ENCODE data around the gene RAB10. TPM values are rescaled to one million over a fixed set of nuclear protein-coding genes. Genes with fewer than 3 reads are reported as not detected.
A peak's percentile ranks its signal among the peaks of the same experiment; 100 is the strongest.

RAB10 gene
- polyA plus RNA-seq, 3 donors from 2014 or later: 69.9 to 85.2 (median 80.5) TPM

DNA sequence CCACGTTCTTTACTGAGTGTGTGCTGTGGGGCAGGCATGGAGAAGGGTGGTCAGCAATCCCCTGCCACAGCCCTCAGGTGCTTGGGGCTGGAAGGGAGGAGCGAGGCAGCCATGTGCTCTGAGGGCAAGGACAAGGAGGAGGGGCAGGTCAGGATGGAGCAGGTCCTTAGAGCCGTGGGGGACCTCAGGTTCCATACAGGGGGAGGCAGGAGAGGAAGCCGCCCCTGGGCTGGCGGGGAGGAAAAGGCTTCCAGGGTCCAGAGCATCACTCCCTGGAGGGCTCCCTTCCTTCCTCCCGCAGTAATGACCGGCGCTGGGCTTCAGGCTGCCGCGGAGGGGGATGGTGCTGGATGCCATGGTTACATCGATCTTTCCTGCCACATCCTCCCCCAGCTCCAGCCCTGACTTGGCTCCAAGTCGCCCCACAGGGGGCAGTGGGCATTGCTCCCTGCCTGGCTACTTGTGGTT lies 145.6 kb downstream of the RAB10 start:
- Mint-ChIP-seq H3K36me3 (no peaks in the 10 kb centered on the region), H3K27me3 (ENCODE audit: low read depth in 3 of 3) (peaks cover 16 to 22% (median 16%) of the 10 kb centered on the region in 3 donors), H3K4me3 (peak overlapping the region; percentile 44 to 72 (median 57)), H3K27ac (no peak overlapping the region), H3K4me1 (peaks cover 16 to 22% of the 10 kb centered on the region in 2 donors), H3K9me3 (no peaks in the 10 kb centered on the region)
- DNase-seq: no peak

GRCh38 chr2:26182441-26182840 lies 148.6 kb downstream of the RAB10 start:
- no peak for DNase-seq
- peaks cover 8 to 15% (median 13%) of the 10 kb centered on the region in 3 donors for H3K27me3 Mint-ChIP-seq (ENCODE audit: low read depth in 3 of 3)
- no peak overlapping the region for H3K27ac Mint-ChIP-seq
- peaks cover 22 to 26% of the 10 kb centered on the region in 2 donors for H3K4me1 Mint-ChIP-seq
- H3K36me3 Mint-ChIP-seq: no peaks in the 10 kb centered on the region
- no peak overlapping the region for H3K4me3 Mint-ChIP-seq
- H3K9me3 Mint-ChIP-seq: no peaks in the 10 kb centered on the region

DNA sequence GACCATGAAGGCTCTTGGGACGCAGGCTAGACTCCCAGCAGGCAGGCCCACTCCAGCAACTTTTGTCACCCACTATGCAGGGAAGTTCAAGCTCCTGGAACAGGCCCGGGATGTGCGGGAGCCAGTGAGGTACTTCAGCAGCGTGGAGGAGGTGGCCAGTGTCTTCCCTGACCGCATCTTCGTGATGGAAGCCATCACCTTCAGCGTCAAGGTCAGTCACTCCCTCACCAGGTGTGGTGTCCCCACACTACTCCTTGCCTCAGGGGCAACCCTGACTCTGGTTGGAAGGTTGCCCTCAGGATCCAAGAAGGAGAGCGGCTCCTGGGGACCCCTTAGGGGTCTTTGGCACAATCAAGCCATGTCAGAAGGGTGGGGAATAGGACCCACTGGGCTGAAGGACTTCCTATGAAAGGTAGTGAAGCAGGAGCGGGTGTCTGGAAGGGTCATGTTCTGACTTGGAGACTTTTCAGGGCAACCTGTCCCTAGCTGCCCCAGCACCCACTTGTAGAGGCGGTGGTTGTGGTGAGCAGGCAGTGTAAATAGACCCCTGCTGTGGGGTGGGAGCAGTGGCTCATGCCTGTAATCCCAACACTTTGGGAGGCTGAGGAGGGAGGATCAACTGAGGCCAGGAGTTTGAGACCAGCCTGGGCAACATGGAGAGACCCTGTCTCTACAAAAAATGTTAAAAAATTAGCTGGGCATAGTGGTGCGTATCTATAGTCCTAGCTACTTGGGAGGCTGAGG lies 149.2 kb downstream of the RAB10 start:
- Mint-ChIP-seq H3K9me3 (no peaks in the 10 kb centered on the region), H3K27ac (peak overlapping the region in 2 of 6 donors; percentile 40 to 48), H3K36me3 (no peaks in the 10 kb centered on the region)

DNA sequence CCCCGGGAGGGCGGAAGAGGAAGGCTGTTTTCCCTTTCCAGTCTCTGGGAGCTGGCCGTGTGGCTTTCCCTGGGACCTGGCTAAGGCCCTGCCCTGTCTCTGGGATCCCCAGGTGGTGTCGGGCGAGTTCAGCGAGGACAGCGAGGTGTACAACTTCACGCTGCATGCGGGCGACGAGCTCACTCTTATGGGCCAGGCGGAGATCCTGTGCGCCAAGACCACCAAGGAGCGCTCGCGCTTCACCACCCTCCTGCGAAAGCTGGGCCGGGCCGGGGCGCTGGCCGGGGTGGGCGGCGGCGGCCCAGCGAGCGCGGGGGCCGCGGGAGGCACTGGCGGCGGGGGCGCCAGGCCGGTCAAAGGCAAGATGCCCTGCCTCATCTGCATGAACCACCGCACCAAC lies 150.2 kb downstream of the RAB10 start:
- H3K27me3 Mint-ChIP-seq (ENCODE audit: low read depth in 3 of 3): peaks cover 8 to 13% (median 12%) of the 10 kb centered on the region in 3 donors
- peak overlapping the region; percentile 61 to 86 (median 79) for H3K4me3 Mint-ChIP-seq
- no peaks in the 10 kb centered on the region for H3K36me3 Mint-ChIP-seq
- H3K4me1 Mint-ChIP-seq: peaks cover 19 to 25% of the 10 kb centered on the region in 2 donors
- H3K9me3 Mint-ChIP-seq: no peaks in the 10 kb centered on the region
- peak overlapping the region; percentile 15 to 70 (median 48) for H3K27ac Mint-ChIP-seq
- DNase-seq: no peak

More for the DNA sequence above, 149.2 kb downstream of the RAB10 start:
- H3K4me1 Mint-ChIP-seq: peaks cover 22 to 26% of the 10 kb centered on the region in 2 donors
- peak overlapping the region; percentile 55 to 79 (median 67) for H3K4me3 Mint-ChIP-seq
- H3K27me3 Mint-ChIP-seq (ENCODE audit: low read depth in 3 of 3): peaks cover 8 to 13% (median 13%) of the 10 kb centered on the region in 3 donors
- no peak for DNase-seq

DNA sequence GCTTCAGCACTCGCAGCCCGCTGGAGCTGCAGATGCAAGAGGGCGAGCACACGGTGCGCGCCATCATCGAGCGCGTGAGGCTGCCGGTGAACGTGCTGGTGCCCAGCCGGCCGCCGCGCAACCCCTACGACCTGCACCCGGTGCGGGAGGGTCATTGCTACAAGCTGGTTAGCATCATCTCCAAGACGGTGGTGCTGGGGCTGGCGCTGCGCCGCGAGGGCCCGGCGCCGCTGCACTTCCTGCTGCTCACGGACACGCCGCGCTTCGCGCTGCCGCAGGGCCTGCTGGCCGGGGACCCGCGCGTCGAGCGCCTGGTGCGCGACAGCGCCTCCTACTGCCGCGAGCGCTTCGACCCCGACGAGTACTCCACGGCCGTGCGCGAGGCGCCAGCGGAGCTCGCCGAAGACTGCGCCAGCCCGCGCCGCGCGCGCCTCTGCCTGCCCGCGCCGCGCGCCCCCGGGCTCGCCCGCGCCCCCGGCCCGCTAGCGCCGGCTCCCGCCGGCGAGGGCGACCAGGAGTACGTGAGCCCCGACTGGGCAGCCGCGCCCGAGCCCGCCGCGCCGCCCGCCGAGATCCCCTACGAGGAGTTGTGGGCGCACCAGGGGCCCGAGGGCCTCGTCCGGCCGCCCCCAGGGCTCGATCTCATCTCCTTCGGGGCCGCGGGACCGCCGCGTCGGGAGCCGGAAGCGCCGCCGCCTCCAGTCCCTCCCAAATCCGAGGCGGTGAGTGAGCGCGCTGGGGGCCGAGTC lies 150.8 kb downstream of the RAB10 start:
- H3K27ac Mint-ChIP-seq: peak overlapping the region in 3 of 6 donors; percentile 59 to 79 (median 61)
- peak overlapping the region; percentile 81 to 86 (median 82) for H3K4me3 Mint-ChIP-seq
- peaks cover 16 to 21% of the 10 kb centered on the region in 2 donors for H3K4me1 Mint-ChIP-seq
- no peaks in the 10 kb centered on the region for H3K36me3 Mint-ChIP-seq
- no peaks in the 10 kb centered on the region for H3K9me3 Mint-ChIP-seq
- peak; percentile 82 to 89 (median 87) for DNase-seq
- H3K27me3 Mint-ChIP-seq (ENCODE audit: low read depth in 3 of 3): peaks cover 8 to 10% (median 9%) of the 10 kb centered on the region in 3 donors

- Mint-ChIP-seq H3K27ac (peak overlapping the region in 5 of 6 donors; percentile 59 to 79 (median 61)), H3K4me3 (peak overlapping the region; percentile 81 to 86 (median 82)), H3K36me3 (no peaks in the 10 kb centered on the region), H3K27me3 (ENCODE audit: low read depth in 3 of 3) (peaks cover 5 to 8% (median 8%) of the 10 kb centered on the region in 3 donors), H3K4me1 (peaks cover 14 to 16% of the 10 kb centered on the region in 2 donors), H3K9me3 (no peaks in the 10 kb centered on the region)
- DNase-seq: no peak
Observed at GRCh38 chr2:26185304-26185928, 151.5 kb downstream of the RAB10 start.

DNA sequence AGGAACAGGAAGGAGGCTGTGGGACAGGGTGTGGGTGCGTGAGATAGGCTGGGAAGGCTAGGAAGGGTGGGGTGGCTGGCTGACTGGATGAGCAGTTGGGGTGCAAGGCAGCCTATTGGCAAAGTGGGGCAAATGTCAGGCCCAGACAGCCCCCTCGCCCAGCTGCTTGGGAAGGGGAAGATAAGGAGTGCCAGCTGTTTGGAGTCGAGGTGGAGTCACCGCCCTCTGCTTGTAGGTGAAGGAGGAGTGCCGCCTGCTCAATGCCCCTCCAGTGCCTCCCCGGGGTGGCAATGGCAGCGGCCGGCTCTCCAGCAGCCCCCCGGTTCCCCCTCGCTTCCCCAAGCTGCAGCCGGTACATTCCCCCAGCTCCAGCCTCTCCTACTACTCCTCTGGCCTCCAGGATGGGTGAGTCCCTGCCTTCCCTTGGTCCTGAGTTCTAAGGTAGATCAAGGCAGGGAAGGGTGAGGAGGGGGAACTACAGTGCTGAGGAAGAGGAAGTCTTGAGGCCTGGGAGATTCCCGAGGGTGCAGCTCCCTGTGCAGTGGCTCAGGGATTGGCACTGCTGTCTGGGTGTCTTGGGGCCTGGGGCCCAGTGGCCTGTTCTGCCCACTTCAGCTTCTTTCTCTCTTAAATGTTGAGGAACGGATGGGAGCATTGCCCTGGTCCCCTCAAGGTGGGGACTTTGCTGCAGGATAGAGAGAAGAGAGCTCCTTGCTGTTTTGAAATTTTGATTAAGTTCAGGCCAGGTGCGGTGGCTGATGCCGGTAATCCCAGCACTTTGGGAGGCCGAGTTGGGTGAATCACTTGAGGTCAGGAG lies 152.3 kb downstream of the RAB10 start:
- DNase-seq: no peak
- Mint-ChIP-seq H3K4me3 (peak overlapping the region; percentile 81 to 86 (median 82)), H3K9me3 (no peaks in the 10 kb centered on the region), H3K36me3 (no peaks in the 10 kb centered on the region), H3K4me1 (peaks cover 14 to 16% of the 10 kb centered on the region in 2 donors), H3K27me3 (ENCODE audit: low read depth in 3 of 3) (peaks cover 4% of the 10 kb centered on the region in 3 donors), H3K27ac (peak overlapping the region in 4 of 6 donors; percentile 19 to 71 (median 60))

Other genes with a start within 250 kb of the RAB10 start
- 10 to 100 TPM in 1 of 3 donors, 1 to 10 TPM in 2; 3.1 to 15.6 (median 4.7) TPM for gene ASXL2, start 155.6 kb upstream of the RAB10 start, polyA plus RNA-seq
- 1 to 10 TPM in 2 of 3 donors, not detected in 1; 1.6 to 2.5 TPM for gene KIF3C, start 51.6 kb upstream of the RAB10 start, polyA plus RNA-seq
- 1 to 10 TPM in 2 of 3 donors, under 1 TPM in 1; 0.50 to 3.5 (median 1.4) TPM for gene GAREM2, start 139.0 kb downstream of the RAB10 start, polyA plus RNA-seq
- gene HADHA, start 210.5 kb downstream of the RAB10 start, polyA plus RNA-seq: 100 to 1,000 TPM in 2 of 3 donors, 10 to 100 TPM in 1; 94.4 to 132 (median 118) TPM
- gene HADHB, start 210.9 kb downstream of the RAB10 start, polyA plus RNA-seq: 10 to 100 TPM; 72.3 to 96.8 (median 74.9) TPM